GM21367 (cell line): ENCODE measurements around the gene IFT81.
"Not testable (repeated sequence)": the region's sequence is repeated elsewhere in the genome, so short reads cannot be mapped to it uniquely, and the experiment has no call there.

Source experiments
- ATAC-seq: cut with Tn5 transposase; IDR thresholded peaks from one replicate; pipeline ENCODE4 v1.9.1; 2021; ENCODE audit not compliant: unreplicated experiment

The IFT81 gene

GRCh38 chr12:110201995-110202394, 77.8 kb downstream of the IFT81 start:
- ATAC-seq, result no peak

DNA sequence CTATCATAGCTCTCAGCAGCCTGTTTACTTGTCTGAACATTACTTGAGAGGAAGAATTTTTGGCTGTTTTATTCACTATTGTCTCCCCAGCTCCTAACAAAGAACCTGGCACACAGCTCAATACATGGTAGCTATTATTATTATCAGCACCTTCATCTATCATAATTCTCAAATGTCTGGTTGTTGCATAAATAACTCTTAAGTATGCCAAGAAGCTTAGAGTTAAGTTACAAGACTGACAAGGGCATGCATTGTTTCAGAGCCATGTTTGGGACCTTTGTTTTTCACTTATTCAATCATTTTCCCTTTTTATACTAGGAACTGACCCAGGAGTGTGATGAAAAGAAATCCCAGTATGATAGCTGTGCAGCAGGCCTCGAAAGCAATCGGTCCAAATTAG, 79.4 kb downstream of the IFT81 start:
- ATAC-seq, result no peak

- ATAC-seq, result no peak
Measured at GRCh38 chr12:110205931-110206330, 81.8 kb downstream of the IFT81 start.

- ATAC-seq, result not testable (repeated sequence)
Measured at GRCh38 chr12:110211639-110212536, 87.7 kb downstream of the IFT81 start.

GRCh38 chr12:110217996-110218674, 94.0 kb downstream of the IFT81 start:
- ATAC-seq, result no peak

DNA sequence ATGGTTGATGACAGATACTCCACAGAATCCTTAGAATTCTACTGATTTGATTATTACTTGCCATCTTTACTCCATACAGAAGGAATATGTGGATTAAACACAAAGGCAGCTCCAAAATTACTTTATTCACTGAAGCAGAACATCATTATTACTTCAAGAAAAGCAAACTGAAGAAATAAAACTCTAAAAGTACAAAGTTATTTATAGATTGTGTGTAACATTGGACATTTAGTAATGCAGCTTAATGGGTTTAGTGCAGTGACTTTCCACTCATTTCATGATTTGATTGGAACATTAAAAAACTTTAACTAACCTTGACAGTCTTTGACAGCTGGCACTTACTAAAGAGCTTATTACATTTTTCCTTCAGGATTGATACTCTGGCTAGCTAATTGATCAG, 97.9 kb downstream of the IFT81 start:
- ATAC-seq, result no peak

DNA sequence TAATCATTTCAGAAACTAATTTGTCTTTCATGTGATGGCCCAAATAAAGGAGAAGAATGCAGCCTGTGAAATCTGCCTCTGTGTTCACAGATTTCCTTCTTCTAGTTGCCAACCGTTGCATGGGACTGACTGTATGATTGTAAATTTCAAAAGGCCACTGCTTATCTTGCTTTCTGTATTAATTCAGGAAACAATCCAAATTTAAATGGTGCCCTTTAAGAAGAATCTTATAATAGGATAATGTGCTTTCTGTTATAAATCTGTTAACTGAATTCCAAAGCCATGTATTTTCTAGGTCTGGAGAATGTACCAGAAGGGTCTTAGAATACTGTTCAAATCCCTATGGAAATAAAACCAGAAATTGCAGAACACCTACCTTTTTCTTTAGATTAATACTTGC, 98.3 kb downstream of the IFT81 start:
- ATAC-seq, result no peak

DNA sequence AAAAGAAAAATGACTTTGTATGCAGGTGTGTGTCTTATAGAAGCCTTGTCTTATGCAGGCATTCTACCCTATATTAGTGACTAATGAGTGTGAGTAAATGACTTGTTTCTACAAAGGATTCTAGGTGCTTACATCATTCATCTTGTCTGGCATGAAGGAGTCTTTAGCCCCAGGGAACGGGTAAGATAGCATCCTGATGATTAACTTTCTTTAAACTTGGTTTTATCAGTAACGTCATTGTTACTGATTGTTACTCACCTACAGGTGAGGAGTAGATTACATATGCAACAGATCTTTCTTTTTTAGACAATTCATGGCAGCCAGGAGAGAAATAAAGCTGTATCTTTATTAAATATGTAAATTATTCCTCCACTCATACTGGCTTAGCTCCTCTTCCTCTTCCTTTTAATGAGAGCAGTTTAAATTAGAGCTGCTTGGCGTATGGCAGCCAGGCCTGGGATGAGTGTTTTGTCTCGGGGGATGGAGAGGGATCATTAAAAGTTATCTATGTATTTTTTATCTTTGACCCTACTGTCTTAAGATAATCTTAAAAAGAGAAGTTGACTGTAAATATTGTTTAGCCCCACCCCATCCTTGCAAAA, 99.7 kb downstream of the IFT81 start:
- ATAC-seq, result no peak

DNA sequence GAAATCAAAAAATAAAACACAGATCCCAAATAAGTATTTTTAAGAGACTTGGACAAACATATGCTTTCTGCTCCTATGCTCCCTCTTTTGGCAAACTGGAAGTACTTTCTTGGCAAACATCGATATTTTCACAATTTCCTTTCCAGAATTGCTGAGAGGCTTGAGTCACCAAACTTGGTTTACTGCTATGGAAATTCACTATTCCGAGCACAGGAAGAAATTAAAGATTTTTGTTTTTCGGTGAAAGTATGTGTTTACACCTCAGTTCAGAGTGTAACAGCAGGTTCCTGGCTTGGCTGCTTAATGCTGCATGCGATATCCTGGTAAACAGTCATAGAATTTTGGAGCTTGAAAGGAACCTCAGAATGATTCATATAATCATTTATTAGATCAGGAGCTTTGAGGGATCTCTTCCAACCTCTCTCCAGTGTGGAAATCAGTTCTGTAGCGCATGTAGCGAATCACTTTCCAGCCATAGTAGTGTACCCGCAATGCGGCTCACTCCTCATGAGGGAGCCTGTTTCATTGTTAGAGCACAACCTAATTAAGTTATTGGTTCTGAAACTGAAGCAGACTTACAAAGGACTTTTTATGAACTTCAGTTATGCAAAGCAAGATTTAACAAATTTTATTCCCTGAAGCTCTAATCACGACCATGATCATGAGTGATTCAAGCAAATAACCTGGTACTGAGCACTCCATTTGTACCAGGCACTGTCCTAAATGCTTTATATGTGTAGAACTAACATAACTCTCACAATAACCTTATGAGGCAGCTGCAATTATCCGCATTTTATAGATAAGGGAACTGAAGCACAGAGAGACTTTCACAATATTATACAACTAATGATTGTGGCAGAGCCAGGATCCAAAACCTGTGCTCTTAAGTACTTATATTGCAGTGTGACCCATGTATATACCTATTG, 100.5 kb downstream of the IFT81 start:
- ATAC-seq, result no peak

DNA sequence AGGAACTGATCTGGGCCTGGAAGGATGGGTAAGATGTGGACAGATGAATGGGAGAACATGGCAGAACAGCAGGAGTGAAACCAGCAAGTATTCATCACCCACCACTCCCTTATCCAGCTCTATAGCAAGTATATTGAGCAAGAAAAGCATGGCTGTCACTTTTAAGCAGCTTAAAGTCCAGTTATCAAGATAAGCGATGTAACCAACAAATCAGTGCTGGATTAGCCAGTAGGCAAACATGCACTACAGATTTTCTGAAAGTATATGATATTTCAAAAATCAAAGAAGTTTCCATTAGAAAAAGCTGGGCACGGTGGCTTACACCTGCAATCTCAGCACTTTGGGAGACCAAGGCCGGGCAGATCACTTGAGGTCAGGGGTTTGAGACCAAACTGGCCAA, 103.0 kb downstream of the IFT81 start:
- ATAC-seq, result no peak

GRCh38 chr12:110228348-110228747, 104.2 kb downstream of the IFT81 start:
- not testable (repeated sequence) for ATAC-seq

DNA sequence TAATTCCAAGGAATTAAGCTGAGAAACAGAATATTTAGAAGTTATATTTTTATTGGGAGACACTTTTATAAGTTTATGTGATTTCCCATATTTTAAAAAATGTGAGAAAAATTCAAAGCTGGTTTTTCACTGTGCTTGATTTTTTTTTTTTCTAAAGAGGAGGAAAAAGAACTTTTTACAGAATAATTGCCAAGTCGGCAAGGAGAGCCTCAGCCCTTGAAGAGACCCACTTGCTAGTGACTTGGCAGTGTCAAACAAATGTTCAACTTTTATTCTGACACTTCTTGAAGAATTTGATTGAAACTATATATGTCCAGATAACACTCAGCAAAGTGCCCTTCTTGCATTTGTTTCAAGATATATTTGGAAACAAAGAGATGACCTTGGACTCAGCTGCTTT, 104.6 kb downstream of the IFT81 start:
- ATAC-seq, result no peak

GRCh38 chr12:110229409-110229808, 105.3 kb downstream of the IFT81 start:
- ATAC-seq, result no peak

DNA sequence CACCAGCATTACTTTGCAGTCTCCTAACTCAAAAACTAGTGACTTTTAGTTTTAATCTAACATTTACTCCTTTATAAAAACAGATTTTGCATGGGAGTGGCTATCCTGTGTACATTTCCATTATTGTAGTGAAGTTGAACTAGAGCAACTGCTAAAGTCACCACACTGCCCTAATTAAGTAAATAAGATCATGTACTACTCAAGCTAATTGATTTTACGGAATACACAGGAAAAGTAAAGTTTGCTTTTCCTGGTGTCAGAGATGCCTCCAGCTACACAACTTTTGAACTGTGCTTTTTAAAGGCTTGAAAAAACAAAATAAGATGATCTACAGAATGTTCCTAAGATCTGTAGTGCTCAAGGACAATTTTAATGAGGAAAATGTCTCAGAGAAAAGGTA, 106.5 kb downstream of the IFT81 start:
- no peak for ATAC-seq

DNA sequence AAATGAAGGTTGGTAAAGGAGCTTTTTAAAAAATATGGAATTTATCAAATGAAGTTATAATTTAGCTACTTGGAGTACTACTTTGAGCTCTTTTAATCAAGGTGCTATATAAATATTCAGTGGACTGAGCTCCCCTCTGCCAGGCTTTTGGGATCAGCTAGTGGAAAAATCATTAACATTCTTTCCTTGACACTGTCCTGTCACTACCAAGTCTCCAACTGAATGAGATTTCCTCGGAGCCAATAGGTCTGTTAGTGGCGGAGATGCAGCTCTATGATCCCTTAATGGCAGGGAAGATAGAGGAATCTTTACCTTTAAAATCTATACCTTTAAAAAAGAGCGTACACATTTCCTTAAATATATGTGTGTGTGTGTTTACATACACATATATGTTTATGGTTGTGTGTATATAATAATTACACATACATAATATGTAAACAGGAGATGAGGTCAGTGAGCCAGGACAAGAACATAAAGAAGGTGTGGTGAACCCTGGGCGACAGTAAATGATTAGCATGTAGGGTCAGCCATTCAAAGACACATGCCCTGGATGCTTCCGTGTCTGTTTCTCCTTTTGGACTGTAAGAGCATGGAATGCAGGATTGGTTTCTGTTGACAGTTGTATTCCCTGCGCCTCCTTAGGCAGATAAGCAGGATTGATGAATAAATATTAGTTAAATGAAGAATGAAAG, 109.2 kb downstream of the IFT81 start:
- no peak for ATAC-seq

- ATAC-seq, result no peak
Measured at GRCh38 chr12:110234331-110234751, 110.2 kb downstream of the IFT81 start.

DNA sequence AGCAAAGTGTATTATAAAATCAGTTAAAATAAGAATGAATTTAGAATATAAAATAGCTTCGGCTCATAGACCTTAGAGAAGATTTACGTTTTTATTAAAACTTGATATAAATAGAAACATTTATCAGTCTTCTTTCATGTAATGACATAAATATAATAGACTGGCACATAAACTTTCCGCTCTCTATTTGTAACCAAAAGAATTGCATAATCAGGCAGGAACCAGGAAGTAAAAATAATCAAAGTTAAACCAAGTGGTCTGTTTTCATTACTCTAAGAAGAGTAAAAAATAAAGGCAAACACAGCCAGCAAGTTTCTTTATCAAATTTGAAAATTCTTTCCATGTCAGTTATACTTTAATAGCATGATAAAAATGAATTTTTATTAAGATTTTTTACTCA, 110.6 kb downstream of the IFT81 start:
- ATAC-seq, result no peak

DNA sequence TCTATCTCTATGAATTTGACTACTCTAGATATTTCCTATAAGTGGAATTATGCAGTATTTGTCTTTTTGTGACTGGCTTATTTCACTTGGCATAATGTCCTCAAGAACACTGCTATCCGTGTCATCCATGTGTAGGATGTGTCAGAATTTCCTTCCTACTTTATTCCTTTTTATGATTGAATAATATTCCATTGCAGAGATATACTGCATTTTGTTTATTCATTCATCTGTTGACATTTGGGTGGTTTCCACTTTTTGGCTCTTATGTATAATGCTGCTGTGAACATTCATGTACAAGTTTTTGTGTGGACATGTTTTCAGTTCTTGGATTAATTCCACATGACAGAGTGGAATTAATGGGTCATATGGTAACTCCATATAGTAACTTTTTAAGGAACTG, 111.2 kb downstream of the IFT81 start:
- no peak for ATAC-seq

GRCh38 chr12:110243227-110243626, 119.1 kb downstream of the IFT81 start:
- ATAC-seq, result no peak

DNA sequence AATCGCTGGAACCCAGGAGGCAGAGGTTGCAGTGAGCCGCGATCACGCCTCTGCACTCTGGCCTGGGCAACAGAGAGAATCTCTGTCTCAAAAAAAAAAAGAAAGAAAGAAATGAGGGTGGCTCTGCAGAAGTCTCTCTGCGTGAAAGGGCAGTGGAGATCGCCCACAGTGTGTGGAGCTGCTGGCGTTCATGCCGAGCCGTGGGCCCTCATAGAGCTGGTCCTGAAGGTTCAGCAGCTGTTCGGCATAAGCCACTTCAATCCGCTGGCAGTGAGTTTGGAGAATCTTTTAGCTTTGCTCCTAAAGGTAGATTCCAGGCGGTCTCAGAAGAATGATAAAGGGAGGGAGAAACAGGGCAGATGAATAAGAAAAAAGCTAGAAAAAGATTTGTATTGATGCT, 120.2 kb downstream of the IFT81 start:
- ATAC-seq, result no peak
